Type B pancreatic cell (in vitro differentiated cells): ENCODE data around the gene TBL1X. TPM values are rescaled to one million over a fixed set of nuclear protein-coding genes. Genes with fewer than 3 reads are reported as not detected.

Source experiments
- DNase-seq: peaks from one replicate; pipeline ENCODE4 v3.0.0; 2021; ENCODE audit warnings: mixed read lengths; ENCODE audit not compliant: unreplicated experiment; ENCODE audit errors: extremely low spot score
- H3K27ac Mint-ChIP-seq: 2 replicates; pipeline ENCODE4 v1.8.0; 2021; ENCODE audit warnings: mild to moderate bottlenecking, mixed read lengths
- H3K27me3 Mint-ChIP-seq: 2 replicates; pipeline ENCODE4 v1.8.0; 2021; ENCODE audit warnings: mixed read lengths
- H3K36me3 Mint-ChIP-seq: 2 replicates; pipeline ENCODE4 v1.8.0; 2021; ENCODE audit warnings: mixed read lengths
- H3K4me1 Mint-ChIP-seq: one replicate; pipeline ENCODE4 v1.8.0; 2021; ENCODE audit warnings: mixed read lengths; ENCODE audit not compliant: unreplicated experiment
- H3K4me3 Mint-ChIP-seq: 2 replicates; pipeline ENCODE4 v1.8.0; 2021; ENCODE audit warnings: mild to moderate bottlenecking, mixed read lengths
- H3K9me3 Mint-ChIP-seq: 2 replicates; pipeline ENCODE4 v1.8.0; 2021; ENCODE audit warnings: mixed read lengths
- CTCF ChIP-seq: fragments of 200-600 bp; sonication (generic); conservative IDR thresholded peaks from 2 replicates; pipeline ENCODE4 v1.5.0; 2021; ENCODE audit warnings: antibody characterized with exemption, mild to moderate bottlenecking
- total RNA-seq: library from RNA; stranded (reverse); gene quantifications from 2 replicates; pipeline ENCODE4 v1.2.1, GENCODE V29; 2021; ENCODE audit warnings: low replicate concordance

The TBL1X gene
- total RNA-seq, 1 donor from 2014 or later: 41.3 TPM

GRCh38 chrX:9555354-9555753 is 90.5 kb downstream of the TBL1X start:
- Mint-ChIP-seq H3K4me3 (no peak overlapping the region), H3K9me3 (no peaks in the 10 kb centered on the region), H3K36me3 (peaks cover 4% of the 10 kb centered on the region), H3K27me3 (no peaks in the 10 kb centered on the region), H3K27ac (no peak overlapping the region), H3K4me1 (no peaks in the 10 kb centered on the region)
- no peak for DNase-seq
- TF ChIP-seq CTCF: no peak

- no peaks in the 10 kb centered on the region for H3K4me1 Mint-ChIP-seq
- no peak for TF ChIP-seq CTCF
- H3K27me3 Mint-ChIP-seq: no peaks in the 10 kb centered on the region
- H3K9me3 Mint-ChIP-seq: no peaks in the 10 kb centered on the region
- H3K4me3 Mint-ChIP-seq: no peak overlapping the region
- DNase-seq: no peak
- H3K36me3 Mint-ChIP-seq: no peaks in the 10 kb centered on the region
- H3K27ac Mint-ChIP-seq: no peak overlapping the region
These were observed 92.2 kb downstream of the TBL1X start for GRCh38 chrX:9557091-9557490.

- Mint-ChIP-seq H3K36me3 (no peaks in the 10 kb centered on the region), H3K4me3 (no peak overlapping the region), H3K27ac (no peak overlapping the region), H3K27me3 (no peaks in the 10 kb centered on the region), H3K4me1 (no peaks in the 10 kb centered on the region), H3K9me3 (no peaks in the 10 kb centered on the region)
- DNase-seq: no peak
- TF ChIP-seq CTCF: no peak
These were observed 92.7 kb downstream of the TBL1X start for GRCh38 chrX:9557521-9557920.

- Mint-ChIP-seq H3K27me3 (no peaks in the 10 kb centered on the region), H3K36me3 (peaks cover 4% of the 10 kb centered on the region), H3K4me1 (no peaks in the 10 kb centered on the region), H3K27ac (no peak overlapping the region), H3K9me3 (no peaks in the 10 kb centered on the region), H3K4me3 (no peak overlapping the region)
- no peak for DNase-seq
- TF ChIP-seq CTCF: no peak
These were observed 93.8 kb downstream of the TBL1X start for GRCh38 chrX:9558615-9559014.

- no peak for TF ChIP-seq CTCF
- Mint-ChIP-seq H3K27ac (no peak overlapping the region), H3K27me3 (no peaks in the 10 kb centered on the region), H3K4me3 (no peak overlapping the region), H3K9me3 (no peaks in the 10 kb centered on the region), H3K36me3 (peaks cover 4% of the 10 kb centered on the region), H3K4me1 (no peaks in the 10 kb centered on the region)
- DNase-seq: no peak
These were observed 95.4 kb downstream of the TBL1X start for GRCh38 chrX:9560219-9560618.

GRCh38 chrX:9561199-9561598 is 96.3 kb downstream of the TBL1X start:
- DNase-seq: no peak
- H3K4me3 Mint-ChIP-seq: no peak overlapping the region
- no peaks in the 10 kb centered on the region for H3K4me1 Mint-ChIP-seq
- no peak overlapping the region for H3K27ac Mint-ChIP-seq
- no peaks in the 10 kb centered on the region for H3K27me3 Mint-ChIP-seq
- no peaks in the 10 kb centered on the region for H3K9me3 Mint-ChIP-seq
- no peak for TF ChIP-seq CTCF
- peaks cover 4% of the 10 kb centered on the region for H3K36me3 Mint-ChIP-seq
